HCT116 (cell line): ENCODE data around the gene CIT. TPM values are rescaled to one million over a fixed set of nuclear protein-coding genes. Genes with fewer than 3 reads are reported as not detected.

Source experiments
- ATAC-seq: fragments of 200-7000 bp; cut with Tn5 transposase; 2 replicates; pipeline ENCODE4 v1.9.1; 2020; ENCODE audit warnings: mild to moderate bottlenecking, moderate library complexity
- BruUV-seq: library from RNA; stranded (reverse); fragments of 400-500 nt; replicated peaks from 2 replicates; lab custom pipeline; 2021; lab: Mats Ljungman, UMichigan
- CTCF ChIA-PET: fragments of 300-600 bp; sonication (Branson Sonifier 250); formaldehyde crosslinking; loops from one replicate; lab custom pipeline; 2021; ENCODE audit warnings: antibody characterized with exemption; lab: Charles Lee
- POLR2A ChIA-PET: fragments of 300-600, 350-600 bp; sonication (Branson Sonifier 250); formaldehyde crosslinking; loops from one replicate; lab custom pipeline; 2021; ENCODE audit warnings: antibody characterized with exemption; lab: Charles Lee
- RAD21 ChIA-PET, 2 experiments: fragments of 300-600 bp; sonication (Branson Sonifier 250); formaldehyde crosslinking; loops; one replicate each; lab custom pipeline; 2023; ENCODE audit warnings: low total read pairs in 2 of 2; ENCODE audit not compliant: uncharacterized antibody in 2 of 2, unreplicated experiment in 2 of 2, low non-redundant PET in 1 of 2; lab: Charles Lee
- DNase-seq: peaks from one replicate; pipeline ENCODE4 v3.0.0-alpha.2; 2010; ENCODE audit warnings: low read depth, low spot score
- H2AFZ ChIP-seq: fragments of 200-600 bp; shearing (Covaris generic), sonication (generic); 2 replicates; pipeline ENCODE4 v1.6.1; 2017; ENCODE audit warnings: low read depth, mixed run types, mixed read lengths, antibody characterized with exemption, low read length; ENCODE audit not compliant: poor library complexity, severe bottlenecking
- H3K27ac ChIP-seq: 2 replicates; pipeline ENCODE4 v1.5.1; 2012; ENCODE audit warnings: low read depth, low read length
- H3K27me3 ChIP-seq: fragments of 200-600 bp; sonication (generic); 2 replicates; pipeline ENCODE4 v1.6.1; 2016; ENCODE audit warnings: mixed run types, low read length, mixed read lengths; ENCODE audit not compliant: insufficient read depth
- H3K36me3 ChIP-seq, 2 experiments: fragments of 200-500 bp in 1 of 2; fragments of 200-600 bp in 1 of 2; sonication (Bioruptor generic) in 1 of 2; sonication (generic) in 1 of 2; 2 replicates each; pipeline versions ENCODE4 v1.5.1 to v1.6.1; 2014 to 2016; ENCODE audit warnings: low read length in 2 of 2, inconsistent platforms in 1 of 2, mixed read lengths in 1 of 2, mixed run types in 1 of 2; ENCODE audit not compliant: insufficient read depth in 2 of 2, control insufficient read depth in 1 of 2
- H3K4me1 ChIP-seq, 2 experiments: fragments of 200-600 bp in 1 of 2; sonication (generic) in 1 of 2; 2 replicates each; pipeline versions ENCODE4 v1.5.1 to v1.6.1; 2012 to 2017; ENCODE audit warnings: low read length in 2 of 2, inconsistent platforms in 1 of 2, mild to moderate bottlenecking in 1 of 2, mixed read lengths in 1 of 2, mixed run types in 1 of 2, moderate library complexity in 1 of 2; ENCODE audit not compliant: insufficient read depth in 2 of 2, control insufficient read depth in 1 of 2
- H3K4me2 ChIP-seq: fragments of 200-600 bp; sonication (generic); 2 replicates; pipeline ENCODE4 v1.6.1; 2017; ENCODE audit warnings: mixed run types, low read length, mixed read lengths
- H3K4me3 ChIP-seq, 2 experiments: fragments of 200-600 bp in 1 of 2; sonication (generic) in 1 of 2; replicated peaks in 1 of 2; 2 replicates each; pipeline ENCODE4 v1.5.1; 2011 to 2016; ENCODE audit warnings: low read length in 2 of 2, control low read depth in 1 of 2, low read depth in 1 of 2, mild to moderate bottlenecking in 1 of 2, mixed read lengths in 1 of 2, mixed run types in 1 of 2
- H3K79me2 ChIP-seq: fragments of 200-600 bp; sonication (generic); 2 replicates; pipeline ENCODE4 v1.6.1; 2017; ENCODE audit warnings: mild to moderate bottlenecking, mixed run types, low read length, moderate library complexity, mixed read lengths; ENCODE audit not compliant: insufficient read depth
- H3K9ac ChIP-seq: fragments of 200-600 bp; sonication (generic); 2 replicates; pipeline ENCODE4 v1.6.1; 2016; ENCODE audit warnings: low read length, mixed read lengths
- H3K9me2 ChIP-seq: fragments of 200-600 bp; sonication (generic), shearing (Covaris generic); 2 replicates; pipeline ENCODE4 v1.6.1; 2017; ENCODE audit warnings: mixed run types, mild to moderate bottlenecking, moderate library complexity; ENCODE audit not compliant: insufficient read depth
- H3K9me3 ChIP-seq, 2 experiments: fragments of 200-500 bp in 1 of 2; fragments of 200-600 bp in 1 of 2; sonication (Bioruptor generic) in 1 of 2; sonication (generic) in 1 of 2; 2 replicates each; pipeline ENCODE4 v1.6.1; 2014 to 2017; ENCODE audit warnings: low read length in 2 of 2, mixed read lengths in 2 of 2, inconsistent platforms in 1 of 2, low read depth in 1 of 2, mild to moderate bottlenecking in 1 of 2, mixed run types in 1 of 2, moderate library complexity in 1 of 2; ENCODE audit not compliant: control insufficient read depth in 1 of 2, insufficient read depth in 1 of 2
- H4K20me1 ChIP-seq: fragments of 200-600 bp; sonication (generic), shearing (Covaris generic); 2 replicates; pipeline ENCODE4 v1.6.1; 2017; ENCODE audit warnings: mixed run types, mild to moderate bottlenecking, moderate library complexity; ENCODE audit not compliant: insufficient read depth
- CEBPB ChIP-seq: IDR thresholded peaks from 2 replicates; pipeline ENCODE4 v1.6.1; 2012; ENCODE audit warnings: low read depth
- EGR1 ChIP-seq: IDR thresholded peaks from 2 replicates; pipeline ENCODE4 v1.6.1; 2012; ENCODE audit warnings: low read depth
- ELF1 ChIP-seq: IDR thresholded peaks from 2 replicates; pipeline ENCODE4 v1.6.1; 2012; ENCODE audit warnings: low read depth, borderline replicate concordance
- EZH2 ChIP-seq: fragments of 200-600 bp; sonication (generic); IDR thresholded peaks from 2 replicates; pipeline ENCODE4 v1.6.1; 2017; ENCODE audit warnings: antibody characterized with exemption, mixed run types
- EZH2phosphoT487 ChIP-seq: fragments of 200-600 bp; IDR thresholded peaks from 2 replicates; pipeline ENCODE4 v1.6.1; 2018; ENCODE audit warnings: antibody characterized with exemption, borderline replicate concordance
- FOSL1 ChIP-seq: IDR thresholded peaks from 2 replicates; pipeline ENCODE4 v1.6.1; 2012; ENCODE audit warnings: low read depth
- JUND ChIP-seq: IDR thresholded peaks from 2 replicates; pipeline ENCODE4 v1.6.1; 2012
- POLR2A ChIP-seq: IDR thresholded peaks from 2 replicates; pipeline ENCODE4 v1.7.0; 2011; ENCODE audit warnings: borderline replicate concordance; ENCODE audit not compliant: insufficient read depth, insufficient read length; ENCODE audit errors: extremely low read depth
- YY1 ChIP-seq: IDR thresholded peaks from 2 replicates; pipeline ENCODE4 v1.6.1; 2011; ENCODE audit warnings: low read length, low read depth, moderate library complexity, mild to moderate bottlenecking; ENCODE audit not compliant: insufficient replicate concordance; ENCODE audit errors: extremely low read depth
- ZNF274 ChIP-seq: fragments of 200-500 bp; sonication (Bioruptor generic); IDR thresholded peaks from 2 replicates; pipeline ENCODE4 v1.6.1; 2014; ENCODE audit warnings: mild to moderate bottlenecking, low read depth, low read length, inconsistent platforms
- intact Hi-C: fragments of 100-400 bp; cut with micrococcal nuclease; formaldehyde crosslinking; loops from 2 replicates; pipeline ENCODE4 v1.10.0; 2022
- total RNA-seq: library from RNA; stranded (reverse); gene quantifications from one replicate; pipeline ENCODE4 v1.2.1, GENCODE V29; 2021; ENCODE audit not compliant: unreplicated experiment
- TF ChIP-seq, protein P1 (sequence below): IDR thresholded peaks from 2 replicates; pipeline ENCODE4 v1.6.1; 2012
- TF ChIP-seq, protein P2 (sequence below), 3 experiments: fragments of 200-600 bp in 1 of 3; sonication (generic) in 1 of 3; IDR thresholded peaks in 2 of 3; conservative IDR thresholded peaks in 1 of 3; 2 replicates each; pipeline ENCODE4 v1.5.1; 2012 to 2017; ENCODE audit warnings: low read depth in 2 of 3, low read length in 2 of 3, antibody characterized with exemption in 1 of 3, borderline replicate concordance in 1 of 3, control low read depth in 1 of 3, mild to moderate bottlenecking in 1 of 3, mixed read lengths in 1 of 3, mixed run types in 1 of 3, moderate library complexity in 1 of 3; ENCODE audit not compliant: insufficient read depth in 1 of 3
- TF ChIP-seq, protein P3 (sequence below): IDR thresholded peaks from 2 replicates; pipeline ENCODE4 v1.6.1; 2012
- TF ChIP-seq, protein P4 (sequence below): IDR thresholded peaks from 2 replicates; pipeline ENCODE4 v1.6.1; 2011; ENCODE audit warnings: mild to moderate bottlenecking, low read length, moderate library complexity; ENCODE audit not compliant: insufficient replicate concordance; ENCODE audit errors: extremely low read depth

Gene CIT
- total RNA-seq, 1 experiment from 2014 or later: 54.2 TPM

DNA sequence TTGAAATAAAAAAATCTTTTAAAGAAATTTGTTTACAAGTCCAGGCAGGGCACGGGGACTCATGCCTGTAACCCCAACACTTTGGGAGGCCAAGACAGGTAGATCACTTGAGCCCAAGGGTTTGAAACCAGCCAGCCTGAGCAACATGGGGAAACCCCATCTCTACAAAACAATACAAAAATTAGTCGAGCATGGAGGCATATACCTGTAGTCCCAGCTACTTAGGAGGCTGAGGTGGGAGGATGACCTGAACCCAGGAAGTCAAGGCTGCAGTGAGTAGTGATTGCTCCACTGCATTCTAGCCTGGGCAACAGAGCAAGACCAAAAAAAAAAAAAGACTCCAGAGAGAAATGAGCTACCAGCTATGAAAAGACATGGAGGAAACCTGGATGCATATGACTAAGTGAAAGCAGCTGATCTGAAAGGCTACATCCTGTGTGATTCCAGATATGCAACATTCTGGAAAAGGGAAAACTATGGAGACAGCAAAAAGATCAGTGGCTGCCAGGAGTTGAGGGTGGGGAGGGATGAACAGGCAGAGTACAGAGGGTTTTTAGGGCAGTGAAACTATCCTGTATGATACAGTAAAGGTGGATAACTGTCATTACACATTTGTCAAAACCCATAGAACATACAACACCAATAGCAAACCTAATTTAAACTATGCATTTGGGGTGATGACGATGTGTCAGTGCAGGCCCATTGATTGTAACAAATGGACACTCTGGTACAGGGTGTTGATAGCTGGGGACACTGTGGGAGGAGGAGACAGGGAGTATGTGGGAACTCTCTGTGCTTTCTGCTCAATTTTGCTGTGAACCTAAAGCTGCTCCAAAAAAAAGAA, 149.3 kb downstream of the CIT start:
- no peak for DNase-seq
- intact Hi-C loops: no loop called here
- H3K27ac ChIP-seq: no peak overlapping the region
- no peaks in the 10 kb centered on the region for H3K27me3 ChIP-seq
- no TSS peak for BruUV-seq
- H3K36me3 ChIP-seq: peaks cover 5 to 38% of the 10 kb centered on the region in 2 experiments; a peak in 3 of 4 replicates
- no peaks in the 10 kb centered on the region for H3K4me1 ChIP-seq
- TF ChIP-seq EZH2phosphoT487 (no peak), POLR2A (no peak), CEBPB (no peak), ZNF274 (no peak), EGR1 (no peak), EZH2 (no peak)
- TF ChIP-seq, all 23 proteins: peak for 0
- ChIA-PET POLR2A (no interaction called here), CTCF (interaction anchor here (1.1 kb wide), 1 partner anchor 53 kb away, joined by 4 read pairs; no protein-coding TSS in a partner anchor), RAD21 (no interaction called here)
- Histone ChIP-seq H2AFZ (no peak overlapping the region), H3K4me3 (no peak overlapping the region), H3K79me2 (no peaks in the 10 kb centered on the region), H4K20me1 (no peaks in the 10 kb centered on the region), H3K9ac (no peak overlapping the region), H3K9me2 (no peaks in the 10 kb centered on the region), H3K4me2 (no peak overlapping the region), H3K9me3 (no peaks in the 10 kb centered on the region)
- no peak for ATAC-seq

DNA sequence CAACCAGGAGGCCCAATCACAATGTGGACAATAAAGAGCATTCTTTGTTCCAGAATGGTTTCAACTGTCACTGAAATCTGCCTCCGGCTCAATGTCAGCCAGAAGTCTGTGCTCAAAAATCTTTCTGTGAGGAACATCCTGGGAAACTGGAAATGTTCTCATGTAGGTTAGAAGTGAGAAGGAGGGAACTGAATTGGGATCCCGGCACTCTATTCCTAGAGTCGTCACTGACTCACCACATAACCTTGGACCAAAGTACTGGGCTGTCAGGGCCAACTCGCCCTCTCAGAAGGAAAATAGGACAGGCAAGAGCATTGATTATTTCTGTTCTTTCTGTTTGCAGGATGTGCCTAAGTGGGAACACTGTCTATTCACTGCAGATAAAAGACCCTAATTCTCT, 151.6 kb downstream of the CIT start:
- ChIA-PET CTCF (no interaction called here), RAD21 (no interaction called here), POLR2A (no interaction called here)
- ATAC-seq (no peak), DNase-seq (no peak)
- intact Hi-C loops: no loop called here
- no TSS peak for BruUV-seq
- Histone ChIP-seq H3K79me2 (no peaks in the 10 kb centered on the region), H3K4me1 (no peaks in the 10 kb centered on the region), H3K4me2 (no peak overlapping the region), H3K27me3 (no peaks in the 10 kb centered on the region), H3K9me2 (no peaks in the 10 kb centered on the region), H3K9ac (no peak overlapping the region), H2AFZ (no peak overlapping the region), H3K36me3 (peaks cover 5 to 41% of the 10 kb centered on the region in 2 experiments; a peak in 3 of 4 replicates), H3K4me3 (no peak overlapping the region), H4K20me1 (no peaks in the 10 kb centered on the region), H3K27ac (no peak overlapping the region), H3K9me3 (no peaks in the 10 kb centered on the region)
- no peak for TF ChIP-seq YY1
- TF ChIP-seq, protein P1, sequence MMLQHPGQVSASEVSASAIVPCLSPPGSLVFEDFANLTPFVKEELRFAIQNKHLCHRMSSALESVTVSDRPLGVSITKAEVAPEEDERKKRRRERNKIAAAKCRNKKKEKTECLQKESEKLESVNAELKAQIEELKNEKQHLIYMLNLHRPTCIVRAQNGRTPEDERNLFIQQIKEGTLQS: no peak
- TF ChIP-seq POLR2A: no peak
- TF ChIP-seq EGR1: no peak
- TF ChIP-seq ZNF274: no peak
- TF ChIP-seq, protein P2, sequence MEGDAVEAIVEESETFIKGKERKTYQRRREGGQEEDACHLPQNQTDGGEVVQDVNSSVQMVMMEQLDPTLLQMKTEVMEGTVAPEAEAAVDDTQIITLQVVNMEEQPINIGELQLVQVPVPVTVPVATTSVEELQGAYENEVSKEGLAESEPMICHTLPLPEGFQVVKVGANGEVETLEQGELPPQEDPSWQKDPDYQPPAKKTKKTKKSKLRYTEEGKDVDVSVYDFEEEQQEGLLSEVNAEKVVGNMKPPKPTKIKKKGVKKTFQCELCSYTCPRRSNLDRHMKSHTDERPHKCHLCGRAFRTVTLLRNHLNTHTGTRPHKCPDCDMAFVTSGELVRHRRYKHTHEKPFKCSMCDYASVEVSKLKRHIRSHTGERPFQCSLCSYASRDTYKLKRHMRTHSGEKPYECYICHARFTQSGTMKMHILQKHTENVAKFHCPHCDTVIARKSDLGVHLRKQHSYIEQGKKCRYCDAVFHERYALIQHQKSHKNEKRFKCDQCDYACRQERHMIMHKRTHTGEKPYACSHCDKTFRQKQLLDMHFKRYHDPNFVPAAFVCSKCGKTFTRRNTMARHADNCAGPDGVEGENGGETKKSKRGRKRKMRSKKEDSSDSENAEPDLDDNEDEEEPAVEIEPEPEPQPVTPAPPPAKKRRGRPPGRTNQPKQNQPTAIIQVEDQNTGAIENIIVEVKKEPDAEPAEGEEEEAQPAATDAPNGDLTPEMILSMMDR (IDR thresholded peaks at IDR 0.05 in 2 of 3, conservative IDR thresholded peaks at IDR 0.05 in 1 of 3; ENCODE audit: borderline replicate concordance in 1 of 3, insufficient read depth in 1 of 3, low read depth in 2 of 3, low read length in 2 of 3): no peak
- TF ChIP-seq, protein P3, sequence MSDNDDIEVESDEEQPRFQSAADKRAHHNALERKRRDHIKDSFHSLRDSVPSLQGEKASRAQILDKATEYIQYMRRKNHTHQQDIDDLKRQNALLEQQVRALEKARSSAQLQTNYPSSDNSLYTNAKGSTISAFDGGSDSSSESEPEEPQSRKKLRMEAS: no peak
- no peak for TF ChIP-seq ELF1
- TF ChIP-seq FOSL1: no peak
- TF ChIP-seq, protein P4, sequence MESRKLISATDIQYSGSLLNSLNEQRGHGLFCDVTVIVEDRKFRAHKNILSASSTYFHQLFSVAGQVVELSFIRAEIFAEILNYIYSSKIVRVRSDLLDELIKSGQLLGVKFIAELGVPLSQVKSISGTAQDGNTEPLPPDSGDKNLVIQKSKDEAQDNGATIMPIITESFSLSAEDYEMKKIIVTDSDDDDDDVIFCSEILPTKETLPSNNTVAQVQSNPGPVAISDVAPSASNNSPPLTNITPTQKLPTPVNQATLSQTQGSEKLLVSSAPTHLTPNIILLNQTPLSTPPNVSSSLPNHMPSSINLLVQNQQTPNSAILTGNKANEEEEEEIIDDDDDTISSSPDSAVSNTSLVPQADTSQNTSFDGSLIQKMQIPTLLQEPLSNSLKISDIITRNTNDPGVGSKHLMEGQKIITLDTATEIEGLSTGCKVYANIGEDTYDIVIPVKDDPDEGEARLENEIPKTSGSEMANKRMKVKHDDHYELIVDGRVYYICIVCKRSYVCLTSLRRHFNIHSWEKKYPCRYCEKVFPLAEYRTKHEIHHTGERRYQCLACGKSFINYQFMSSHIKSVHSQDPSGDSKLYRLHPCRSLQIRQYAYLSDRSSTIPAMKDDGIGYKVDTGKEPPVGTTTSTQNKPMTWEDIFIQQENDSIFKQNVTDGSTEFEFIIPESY: no peak
- no peak for TF ChIP-seq JUND
- TF ChIP-seq EZH2: no peak
